Natural killer cell (primary cell): ENCODE measurements around the gene ABCF2. TPM values are rescaled to one million over a fixed set of nuclear protein-coding genes. Genes with fewer than 3 reads are reported as not detected.

Source experiments
- ATAC-seq, 3 donors: fragments of 150-1000 bp in 2 of 3; fragments of 200-7000 bp in 1 of 3; cut with Tn5 transposase; 1 replicate in 1 of 3; 2 replicates in 2 of 3; pipeline ENCODE4 v1.10.0; 2021; ENCODE audit warnings: mild to moderate bottlenecking in 2 of 3, moderate library complexity in 2 of 3
- DNase-seq, 2 donors: peaks; one replicate each; pipeline versions ENCODE4 v3.0.0 to v3.0.0-alpha.2; 2013 to 2021; ENCODE audit warnings: mixed read lengths in 1 of 2
- H3K27ac ChIP-seq: one replicate; pipeline ENCODE4 v1.5.1; 2013; ENCODE audit warnings: mild to moderate bottlenecking, low read length
- H3K27me3 ChIP-seq: one replicate; pipeline ENCODE4 v1.6.1; 2013; ENCODE audit warnings: low read length; ENCODE audit not compliant: control insufficient read depth, insufficient read depth
- H3K36me3 ChIP-seq: one replicate; pipeline ENCODE4 v1.6.1; 2013; ENCODE audit warnings: low read length; ENCODE audit not compliant: control insufficient read depth, insufficient read depth
- H3K4me1 ChIP-seq: one replicate; pipeline ENCODE4 v1.6.1; 2013; ENCODE audit warnings: low read length; ENCODE audit not compliant: control insufficient read depth, insufficient read depth
- H3K4me3 ChIP-seq: one replicate; pipeline ENCODE4 v1.5.1; 2013; ENCODE audit warnings: low read length
- H3K9me3 ChIP-seq: one replicate; pipeline ENCODE4 v1.6.1; 2013; ENCODE audit warnings: low read length; ENCODE audit not compliant: control insufficient read depth, insufficient read depth
- H3K27ac Mint-ChIP-seq, 2 donors: one replicate each; pipeline ENCODE4 v1.8.0; 2022; ENCODE audit warnings: mild to moderate bottlenecking in 2 of 2, mixed read lengths in 2 of 2, moderate library complexity in 1 of 2
- H3K27me3 Mint-ChIP-seq, 2 donors: one replicate each; pipeline ENCODE4 v1.8.0; 2022; ENCODE audit warnings: low read depth in 2 of 2, mixed read lengths in 2 of 2
- H3K36me3 Mint-ChIP-seq: one replicate; pipeline ENCODE4 v1.8.0; 2022; ENCODE audit warnings: mixed read lengths
- H3K4me1 Mint-ChIP-seq, 2 donors: one replicate each; pipeline ENCODE4 v1.8.0; 2022; ENCODE audit warnings: mixed read lengths in 2 of 2
- H3K4me3 Mint-ChIP-seq: one replicate; pipeline ENCODE4 v1.8.0; 2022; ENCODE audit warnings: mild to moderate bottlenecking, moderate library complexity, mixed read lengths
- H3K9me3 Mint-ChIP-seq, 2 donors: one replicate each; pipeline ENCODE4 v1.8.0; 2022; ENCODE audit warnings: mixed read lengths in 2 of 2
- WGBS: methylation state at CpG from one replicate; pipeline ENCODE4 v1.1.7; 2013; ENCODE audit warnings: missing lambda C conversion rate; ENCODE audit not compliant: insufficient coverage; 5-methylcytosine and 5-hydroxymethylcytosine counted together
- intact Hi-C: fragments of 100-400 bp; cut with micrococcal nuclease; formaldehyde crosslinking; loops from one replicate; pipeline ENCODE4 v1.14.2; 2022
- total RNA-seq, 4 donors: library from RNA; stranded (reverse); fragments of 120-200 nt in 1 of 4; gene quantifications; one replicate each; pipeline versions ENCODE4 v1.2.3 to v1.2.4, GENCODE V29; 2013 to 2022
- TF ChIP-seq, protein P1 (sequence below): fragments of 200-600 bp; IDR thresholded peaks from one replicate; pipeline ENCODE4 v1.8.0; 2022; ENCODE audit warnings: antibody characterized with exemption

The ABCF2 gene
- total RNA-seq, 3 donors from 2014 or later (not counting 1 experiment from before 2014, with no cell fraction given): 12.1 to 26.1 (median 17.6) TPM

- Mint-ChIP-seq H3K4me3 (peak overlapping the region; percentile 79), H3K4me1 (peaks cover 20 to 39% of the 10 kb centered on the region in 2 donors), H3K27me3 (peaks cover 0 to 21% of the 10 kb centered on the region in 2 donors), H3K36me3 (no peaks in the 10 kb centered on the region), H3K9me3 (no peaks in the 10 kb centered on the region), H3K27ac (peak overlapping the region; percentile 38 to 92)
- intact Hi-C loops: loop anchor here (1.0 to 2.0 kb wide), 3 partner anchors 16 to 119 kb away; partner anchors contain the start of genes ABCF2 and GBX1
- TF ChIP-seq, protein P1, sequence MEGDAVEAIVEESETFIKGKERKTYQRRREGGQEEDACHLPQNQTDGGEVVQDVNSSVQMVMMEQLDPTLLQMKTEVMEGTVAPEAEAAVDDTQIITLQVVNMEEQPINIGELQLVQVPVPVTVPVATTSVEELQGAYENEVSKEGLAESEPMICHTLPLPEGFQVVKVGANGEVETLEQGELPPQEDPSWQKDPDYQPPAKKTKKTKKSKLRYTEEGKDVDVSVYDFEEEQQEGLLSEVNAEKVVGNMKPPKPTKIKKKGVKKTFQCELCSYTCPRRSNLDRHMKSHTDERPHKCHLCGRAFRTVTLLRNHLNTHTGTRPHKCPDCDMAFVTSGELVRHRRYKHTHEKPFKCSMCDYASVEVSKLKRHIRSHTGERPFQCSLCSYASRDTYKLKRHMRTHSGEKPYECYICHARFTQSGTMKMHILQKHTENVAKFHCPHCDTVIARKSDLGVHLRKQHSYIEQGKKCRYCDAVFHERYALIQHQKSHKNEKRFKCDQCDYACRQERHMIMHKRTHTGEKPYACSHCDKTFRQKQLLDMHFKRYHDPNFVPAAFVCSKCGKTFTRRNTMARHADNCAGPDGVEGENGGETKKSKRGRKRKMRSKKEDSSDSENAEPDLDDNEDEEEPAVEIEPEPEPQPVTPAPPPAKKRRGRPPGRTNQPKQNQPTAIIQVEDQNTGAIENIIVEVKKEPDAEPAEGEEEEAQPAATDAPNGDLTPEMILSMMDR: no peak
- H3K27me3 ChIP-seq: peaks cover 24% of the 10 kb centered on the region
- DNase-seq: peak in 1 of 2 donors; percentile 83
- H3K4me1 ChIP-seq: peaks cover 47% of the 10 kb centered on the region
- no peaks in the 10 kb centered on the region for H3K9me3 ChIP-seq
- no peak overlapping the region for H3K4me3 ChIP-seq
- H3K36me3 ChIP-seq: peaks cover under 1% of the 10 kb centered on the region
- peak; percentile 24 to 48 (median 29) for ATAC-seq
- WGBS: 18% methylated on average over 16 of the region's 17 CpGs
- peak overlapping the region; percentile 16 for H3K27ac ChIP-seq
These were observed 16.6 kb upstream of the ABCF2 start for GRCh38 chr7:151243408-151244195.

- Histone ChIP-seq H3K27me3 (peaks cover 22% of the 10 kb centered on the region), H3K4me1 (peaks cover 41% of the 10 kb centered on the region), H3K27ac (no peak overlapping the region), H3K4me3 (no peak overlapping the region), H3K36me3 (peaks cover 3% of the 10 kb centered on the region), H3K9me3 (no peaks in the 10 kb centered on the region)
- no peak for DNase-seq
- intact Hi-C loops: no loop called here
- H3K9me3 Mint-ChIP-seq: no peaks in the 10 kb centered on the region
- H3K27ac Mint-ChIP-seq: peak overlapping the region; percentile 8 to 92
- no peaks in the 10 kb centered on the region for H3K36me3 Mint-ChIP-seq
- peaks cover 0 to 16% of the 10 kb centered on the region in 2 donors for H3K27me3 Mint-ChIP-seq
- no peak overlapping the region for H3K4me3 Mint-ChIP-seq
- peaks cover 16 to 35% of the 10 kb centered on the region in 2 donors for H3K4me1 Mint-ChIP-seq
- TF ChIP-seq, protein P1: no peak
- 50% methylated on average over 2 of the region's 2 CpGs for WGBS
- ATAC-seq: no peak
These were observed 16.0 kb upstream of the ABCF2 start for GRCh38 chr7:151243045-151243349.

GRCh38 chr7:151242159-151243044, 15.4 kb upstream of the ABCF2 start:
- WGBS: 79% methylated on average over 20 of the region's 20 CpGs
- no peak overlapping the region for H3K4me3 Mint-ChIP-seq
- DNase-seq (no peak), ATAC-seq (no peak)
- H3K27me3 ChIP-seq: peaks cover 19% of the 10 kb centered on the region
- peaks cover 6% of the 10 kb centered on the region for H3K36me3 ChIP-seq
- peaks cover 16 to 29% of the 10 kb centered on the region in 2 donors for H3K4me1 Mint-ChIP-seq
- H3K9me3 ChIP-seq: no peaks in the 10 kb centered on the region
- H3K36me3 Mint-ChIP-seq: no peaks in the 10 kb centered on the region
- H3K9me3 Mint-ChIP-seq: no peaks in the 10 kb centered on the region
- H3K4me1 ChIP-seq: peaks cover 35% of the 10 kb centered on the region
- no peak overlapping the region for H3K4me3 ChIP-seq
- H3K27ac Mint-ChIP-seq: no peak overlapping the region
- TF ChIP-seq, protein P1: no peak
- H3K27me3 Mint-ChIP-seq: peaks cover 0 to 12% of the 10 kb centered on the region in 2 donors
- H3K27ac ChIP-seq: no peak overlapping the region
- intact Hi-C loops: no loop called here
